SH-SY5Y (cell line): Measurements from ENCODE around the gene RET.

Source experiments
- GATA2 ChIP-seq: IDR thresholded peaks from 2 replicates; pipeline ENCODE4 v1.6.1; 2011; ENCODE audit warnings: mild to moderate bottlenecking, low read depth, low read length
- GATA3 ChIP-seq: IDR thresholded peaks from 2 replicates; pipeline ENCODE4 v1.6.1; 2011; ENCODE audit warnings: low read depth, mild to moderate bottlenecking, low read length, moderate library complexity

- TF ChIP-seq GATA2 (no peak), GATA3 (no peak)
Measured at GRCh38 chr10:43099928-43100327, 23.1 kb downstream of the RET start.
